Tibial nerve (tissue), 4 donors: ENCODE data around the gene NOTCH1. TPM values are rescaled to one million over a fixed set of nuclear protein-coding genes. Genes with fewer than 3 reads are reported as not detected.
A peak's percentile ranks its signal among the peaks of the same experiment; 100 is the strongest.

Experiments
- DNase-seq, 2 donors: peaks; one replicate each; pipeline ENCODE4 v3.0.0-alpha.2; 2019; ENCODE audit warnings: low spot score in 2 of 2
- H3K27ac ChIP-seq, 4 donors: fragments of 200-600 bp; sonication (generic) in 3 of 4; one replicate each; pipeline ENCODE4 v1.5.1; 2017 to 2019; ENCODE audit warnings: mild to moderate bottlenecking in 1 of 4
- H3K27me3 ChIP-seq, 2 donors: fragments of 200-600 bp; sonication (generic) in 1 of 2; one replicate each; pipeline versions ENCODE4 v1.5.1 to v1.6.0; 2017 to 2019
- H3K36me3 ChIP-seq, 3 donors: fragments of 200-600 bp; sonication (generic); one replicate each; pipeline ENCODE4 v1.5.1; 2018 to 2019
- H3K4me1 ChIP-seq, 4 donors: fragments of 200-600 bp; sonication (generic) in 3 of 4; one replicate each; pipeline ENCODE4 v1.5.1; 2017 to 2019
- H3K4me3 ChIP-seq, 4 donors: fragments of 200-600 bp; sonication (generic) in 3 of 4; one replicate each; pipeline ENCODE4 v1.5.1; 2017 to 2019; ENCODE audit warnings: mild to moderate bottlenecking in 1 of 4, moderate library complexity in 1 of 4
- H3K9me3 ChIP-seq, 4 donors: fragments of 200-600 bp; sonication (generic) in 3 of 4; one replicate each; pipeline ENCODE4 v1.5.1; 2017 to 2019
- EP300 ChIP-seq, 2 donors: sonication (generic); formaldehyde crosslinking; IDR thresholded peaks; one replicate each; pipeline ENCODE4 v1.6.1; 2017; ENCODE audit warnings: antibody characterized with exemption in 2 of 2, mild to moderate bottlenecking in 1 of 2
- POLR2A ChIP-seq, 2 donors: fragments of 450-650 bp; IDR thresholded peaks; one replicate each; pipeline ENCODE4 v1.6.1; 2017; ENCODE audit warnings: antibody characterized with exemption in 2 of 2, mild to moderate bottlenecking in 2 of 2, moderate library complexity in 2 of 2
- WGBS, 2 donors: methylation state at CpG; one replicate each; pipeline ENCODE4 v1.1.5; 2018; 5-methylcytosine and 5-hydroxymethylcytosine counted together
- total RNA-seq, 4 donors: library from RNA; depleted of rRNA; stranded (reverse); fragments of >200 nt; gene quantifications; one replicate each; pipeline ENCODE4 v1.1.0, GENCODE V29; 2016
- TF ChIP-seq, protein P1 (sequence below), 5 experiments: fragments of 200-600 bp in 3 of 5; fragments of 450-650 bp in 2 of 5; sonication (generic) in 3 of 5; IDR thresholded peaks; one replicate each; pipeline ENCODE4 v1.5.1; 2016 to 2019; ENCODE audit warnings: antibody characterized with exemption in 5 of 5, mild to moderate bottlenecking in 3 of 5, moderate library complexity in 2 of 5

The NOTCH1 gene
- total RNA-seq, 4 donors from 2014 or later: 29.3 to 65.4 (median 41.5) TPM

DNA sequence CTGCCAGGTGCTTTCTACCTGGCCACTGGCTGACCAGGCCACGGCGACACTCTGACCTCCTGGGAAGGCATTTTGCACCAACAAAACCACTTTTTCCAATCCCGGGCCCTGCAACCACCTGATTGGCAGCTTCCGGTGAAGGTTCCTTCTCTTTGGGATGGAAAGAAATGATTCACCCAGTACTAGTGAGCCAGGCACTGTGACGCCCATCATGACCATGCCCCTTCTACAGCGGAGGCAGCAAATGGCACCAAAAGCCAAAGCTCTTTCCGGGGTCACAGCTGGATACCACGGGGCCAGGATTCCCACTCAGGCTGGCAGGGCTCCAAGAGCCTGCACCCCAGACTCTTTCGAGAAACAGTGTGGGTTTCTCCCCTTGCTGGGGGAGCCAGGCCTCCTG lies 4.7 kb downstream of the NOTCH1 start:
- H3K36me3 ChIP-seq: peaks cover 0 to 19% (median 0%) of the 10 kb centered on the region in 3 donors
- DNase-seq: no peak
- no peaks in the 10 kb centered on the region for H3K9me3 ChIP-seq
- peaks cover 0 to 85% (median 72%) of the 10 kb centered on the region in 4 donors for H3K4me1 ChIP-seq
- peak overlapping the region; percentile 31 to 98 (median 86) for H3K27ac ChIP-seq
- 52 to 54% methylated on average over 9 of the region's 9 CpGs for WGBS, 2 donors
- TF ChIP-seq, protein P1, sequence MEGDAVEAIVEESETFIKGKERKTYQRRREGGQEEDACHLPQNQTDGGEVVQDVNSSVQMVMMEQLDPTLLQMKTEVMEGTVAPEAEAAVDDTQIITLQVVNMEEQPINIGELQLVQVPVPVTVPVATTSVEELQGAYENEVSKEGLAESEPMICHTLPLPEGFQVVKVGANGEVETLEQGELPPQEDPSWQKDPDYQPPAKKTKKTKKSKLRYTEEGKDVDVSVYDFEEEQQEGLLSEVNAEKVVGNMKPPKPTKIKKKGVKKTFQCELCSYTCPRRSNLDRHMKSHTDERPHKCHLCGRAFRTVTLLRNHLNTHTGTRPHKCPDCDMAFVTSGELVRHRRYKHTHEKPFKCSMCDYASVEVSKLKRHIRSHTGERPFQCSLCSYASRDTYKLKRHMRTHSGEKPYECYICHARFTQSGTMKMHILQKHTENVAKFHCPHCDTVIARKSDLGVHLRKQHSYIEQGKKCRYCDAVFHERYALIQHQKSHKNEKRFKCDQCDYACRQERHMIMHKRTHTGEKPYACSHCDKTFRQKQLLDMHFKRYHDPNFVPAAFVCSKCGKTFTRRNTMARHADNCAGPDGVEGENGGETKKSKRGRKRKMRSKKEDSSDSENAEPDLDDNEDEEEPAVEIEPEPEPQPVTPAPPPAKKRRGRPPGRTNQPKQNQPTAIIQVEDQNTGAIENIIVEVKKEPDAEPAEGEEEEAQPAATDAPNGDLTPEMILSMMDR (IDR thresholded peaks at IDR 0.05): no peak
- TF ChIP-seq POLR2A (IDR thresholded peaks at IDR 0.05): no peak
- TF ChIP-seq EP300 (IDR thresholded peaks at IDR 0.05): no peak
- H3K4me3 ChIP-seq: no peak overlapping the region
- no peaks in the 10 kb centered on the region for H3K27me3 ChIP-seq

DNA sequence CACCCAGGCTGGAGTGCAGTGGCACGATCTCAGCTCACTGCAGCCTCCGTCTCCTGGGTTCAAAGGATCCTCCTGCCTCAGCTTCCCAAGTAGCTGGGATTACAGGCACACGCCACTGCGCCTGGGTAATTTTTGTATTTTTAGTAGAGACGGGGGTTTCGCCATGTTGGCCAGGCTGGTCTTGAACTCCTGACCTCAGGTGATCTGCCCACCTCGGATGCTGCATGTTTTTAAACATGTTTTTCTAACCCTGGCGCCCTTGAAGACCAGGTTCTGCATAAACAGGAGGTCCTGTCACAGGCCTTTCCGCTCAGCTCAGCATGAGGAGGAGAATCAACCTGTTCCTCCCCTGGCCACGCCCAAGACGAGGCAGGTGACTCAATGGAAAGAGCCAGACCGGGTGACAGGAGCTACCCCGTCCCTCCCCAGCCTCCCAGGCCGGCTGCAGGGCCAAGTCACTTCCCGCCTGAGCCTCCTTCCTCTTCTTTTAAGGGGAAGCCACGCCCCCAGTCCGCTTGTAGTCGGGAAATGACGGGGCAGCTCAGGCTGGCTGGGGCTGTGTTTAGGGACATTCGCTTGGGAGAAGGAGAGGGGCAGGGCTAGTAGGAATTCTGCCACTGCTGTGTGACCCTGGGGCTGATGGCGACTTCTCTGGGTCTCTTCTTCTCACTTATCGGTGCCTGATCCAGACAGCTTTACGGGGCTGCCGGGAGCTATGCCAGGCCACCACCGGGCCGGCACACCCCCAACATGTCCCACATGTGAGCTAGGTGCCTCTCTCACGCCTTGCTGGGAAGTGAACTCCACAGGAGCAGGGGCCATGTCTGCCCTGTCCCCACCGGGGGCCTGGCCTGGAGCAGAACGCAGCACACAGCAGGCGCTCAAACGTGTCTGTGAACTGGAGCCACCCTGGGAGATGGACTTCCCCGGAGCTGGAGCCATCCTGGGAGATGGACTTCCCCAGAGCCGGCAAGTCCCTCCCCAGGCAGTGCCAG lies 6.1 kb downstream of the NOTCH1 start:
- peak overlapping the region; percentile 52 to 98 (median 86) for H3K27ac ChIP-seq
- H3K4me3 ChIP-seq: peak overlapping the region in 2 of 4 donors; percentile 20 to 22
- peaks cover 0 to 96% (median 77%) of the 10 kb centered on the region in 4 donors for H3K4me1 ChIP-seq
- peak; percentile 79 to 84 for DNase-seq
- H3K36me3 ChIP-seq: peaks cover 0 to 19% (median 0%) of the 10 kb centered on the region in 3 donors
- TF ChIP-seq, protein P1 (IDR thresholded peaks at IDR 0.05): no peak
- peak; percentile 13 to 52 for TF ChIP-seq POLR2A (IDR thresholded peaks at IDR 0.05)
- TF ChIP-seq EP300 (IDR thresholded peaks at IDR 0.05): peak; percentile 60 to 71
- no peaks in the 10 kb centered on the region for H3K27me3 ChIP-seq
- H3K9me3 ChIP-seq: no peaks in the 10 kb centered on the region
- WGBS, 2 donors: 49 to 51% methylated on average over 30 to 32 of the region's 33 CpGs

DNA sequence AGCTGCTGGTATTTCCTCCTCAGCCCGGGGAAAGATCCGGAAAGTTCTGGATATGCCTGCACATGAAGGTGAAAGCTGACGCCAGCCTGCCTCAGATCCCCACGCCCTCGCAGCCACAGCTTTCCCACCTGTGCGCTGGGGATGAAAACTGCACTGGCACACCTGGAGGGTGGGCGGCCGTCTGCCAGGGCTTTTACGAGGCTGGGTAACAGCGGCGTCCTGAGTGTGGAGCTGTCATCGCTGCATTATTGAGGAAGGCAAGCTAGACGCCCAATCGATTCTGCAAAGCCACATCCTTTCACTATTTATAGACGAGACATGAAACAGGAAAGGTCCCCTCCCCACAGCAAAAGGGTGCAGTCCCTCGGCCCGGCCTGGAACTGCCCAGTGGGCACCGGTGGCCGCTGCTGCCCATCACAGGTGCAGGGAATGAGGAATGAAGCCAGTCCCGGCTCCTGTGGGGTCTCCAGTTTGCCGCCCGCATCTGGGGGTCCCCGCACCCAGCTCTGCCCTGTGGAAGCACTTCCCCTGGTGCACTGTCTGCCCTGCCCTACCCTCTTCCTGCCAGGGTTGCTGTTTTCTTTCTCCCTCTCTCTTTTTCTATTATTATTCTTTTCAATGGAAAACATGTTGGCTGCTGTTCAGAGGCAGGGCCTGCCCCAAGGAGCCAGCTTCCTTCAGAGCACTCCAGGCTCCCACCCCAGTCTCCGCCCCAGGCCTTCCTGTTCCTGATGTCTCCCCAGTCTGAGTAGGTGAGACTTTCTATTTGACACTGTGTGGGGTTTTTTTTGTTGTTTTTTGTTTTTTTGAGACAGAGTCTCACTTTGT lies 7.0 kb downstream of the NOTCH1 start:
- TF ChIP-seq, protein P1 (IDR thresholded peaks at IDR 0.05): no peak
- TF ChIP-seq EP300 (IDR thresholded peaks at IDR 0.05) (no peak), POLR2A (IDR thresholded peaks at IDR 0.05) (no peak)
- no peak for DNase-seq
- Histone ChIP-seq H3K4me3 (peak overlapping the region in 1 of 4 donors; percentile 8), H3K27ac (peak overlapping the region; percentile 52 to 98 (median 86)), H3K4me1 (peaks cover 0 to 95% (median 80%) of the 10 kb centered on the region in 4 donors), H3K27me3 (no peaks in the 10 kb centered on the region), H3K36me3 (peaks cover 0 to 19% (median 0%) of the 10 kb centered on the region in 3 donors), H3K9me3 (no peaks in the 10 kb centered on the region)
- WGBS, 2 donors: 56 to 61% methylated on average over 23 to 24 of the region's 24 CpGs

DNA sequence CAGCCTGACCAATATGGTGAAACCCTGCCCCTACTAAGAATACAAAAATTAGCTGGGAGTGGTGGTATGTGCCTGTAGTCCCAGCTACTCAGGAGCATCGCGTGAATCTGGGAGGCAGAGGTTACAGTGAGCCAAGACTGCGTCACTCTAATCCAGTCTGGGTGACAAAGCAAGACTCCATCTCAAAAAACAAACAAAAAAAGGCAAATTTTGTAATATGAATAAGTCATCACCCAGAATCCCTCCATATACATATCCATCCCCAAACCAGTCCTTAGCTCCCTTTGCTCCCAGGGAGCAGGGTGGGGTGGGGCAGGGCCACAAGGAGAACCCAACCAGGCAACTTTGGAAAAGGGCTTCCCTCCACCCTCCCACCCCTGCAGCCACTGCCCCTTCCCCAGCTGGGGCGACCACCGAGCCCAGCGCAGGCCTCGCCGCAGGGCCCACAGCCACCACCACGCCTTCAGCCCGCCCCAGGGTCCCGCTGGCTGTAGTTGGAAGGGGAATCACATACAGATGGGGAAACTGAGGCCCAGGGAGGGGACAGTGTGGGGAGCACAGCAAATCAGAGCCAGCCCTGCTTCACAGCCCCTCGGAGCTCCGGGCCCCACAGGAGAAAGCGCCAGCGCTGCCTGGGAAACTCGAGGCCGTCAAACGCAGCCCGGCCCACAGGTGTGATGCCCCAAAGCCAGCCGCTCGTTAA lies 7.8 kb downstream of the NOTCH1 start:
- 77 to 85% methylated on average over 7 to 21 of the region's 21 CpGs for WGBS, 2 donors
- Histone ChIP-seq H3K27ac (peak overlapping the region; percentile 15 to 98 (median 86)), H3K27me3 (no peaks in the 10 kb centered on the region), H3K4me1 (peaks cover 0 to 95% (median 82%) of the 10 kb centered on the region in 4 donors), H3K36me3 (peaks cover 0 to 19% (median 0%) of the 10 kb centered on the region in 3 donors), H3K4me3 (peak overlapping the region in 1 of 4 donors; percentile 8), H3K9me3 (no peaks in the 10 kb centered on the region)
- TF ChIP-seq, protein P1 (IDR thresholded peaks at IDR 0.05): no peak
- no peak for TF ChIP-seq POLR2A (IDR thresholded peaks at IDR 0.05)
- no peak for TF ChIP-seq EP300 (IDR thresholded peaks at IDR 0.05)
- no peak for DNase-seq
